ENCODE measurements around the gene SLC23A3.
A peak's percentile ranks its signal among the peaks of the same experiment; 100 is the strongest.

SLC23A3 gene

DNA sequence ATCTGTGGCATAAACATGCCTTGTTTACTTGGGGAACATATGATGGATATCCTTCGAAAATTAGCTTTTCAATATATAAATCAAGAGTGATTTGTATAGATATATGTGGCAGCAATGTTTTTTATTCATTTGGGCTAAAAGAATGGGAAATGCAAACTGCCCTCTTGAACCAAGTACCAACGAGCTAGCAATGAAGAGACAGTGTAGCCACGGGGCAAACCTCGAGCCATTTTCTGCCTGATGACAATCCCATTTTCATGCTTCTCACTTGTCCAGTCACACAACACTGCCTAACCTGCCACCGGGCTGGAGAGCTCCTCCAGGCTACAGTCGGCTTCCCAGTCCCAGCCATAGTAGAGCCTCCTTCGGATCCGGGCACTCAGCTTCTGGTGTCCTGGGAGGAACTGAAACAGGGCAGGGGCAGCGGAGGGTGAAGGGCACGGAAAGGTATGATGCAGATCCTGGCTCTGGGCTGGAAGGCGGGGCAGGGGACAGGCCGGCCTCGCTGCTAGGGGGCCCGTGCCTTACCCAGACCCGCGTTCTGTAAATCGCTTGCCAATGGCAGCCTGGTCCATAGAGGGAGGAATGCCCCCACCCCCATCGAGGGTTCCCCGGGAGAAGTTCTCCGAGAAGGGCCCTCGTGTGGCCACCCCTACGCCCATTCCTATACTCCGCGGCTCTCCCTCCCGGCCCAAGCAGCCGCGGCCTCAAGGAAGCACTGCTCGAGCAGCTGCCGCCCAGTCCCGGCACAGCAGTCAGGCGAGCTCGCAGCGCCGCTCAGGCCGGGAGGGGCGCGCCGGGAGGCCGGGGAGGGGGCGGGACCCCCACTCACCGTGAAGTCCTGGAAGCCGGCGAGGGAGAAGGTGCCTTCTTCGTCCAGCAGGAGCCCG lies 6.3 kb upstream of the SLC23A3 start:
- DNase-seq (ENCODE audit: low read depth): no peak

DNA sequence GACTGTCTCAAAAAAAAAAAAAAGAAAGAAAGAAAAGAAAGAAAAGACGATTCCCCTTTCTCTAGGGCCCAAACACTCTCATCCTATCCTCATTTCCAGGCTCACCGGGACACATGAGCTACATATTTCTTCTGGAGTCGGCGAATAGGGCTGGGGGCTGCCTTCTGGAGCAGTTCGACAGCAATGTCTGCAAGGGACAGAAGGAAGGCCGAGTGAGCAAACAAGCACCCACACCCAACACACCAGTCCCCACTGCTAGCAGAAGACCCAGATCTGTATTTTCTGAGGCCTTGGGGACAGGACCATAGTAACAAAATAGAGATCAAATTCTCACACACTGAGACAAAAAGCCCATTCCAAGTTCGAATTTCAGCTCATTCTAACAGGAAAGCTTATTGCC lies 5.7 kb upstream of the SLC23A3 start:
- DNase-seq (ENCODE audit: low read depth): no peak

DNA sequence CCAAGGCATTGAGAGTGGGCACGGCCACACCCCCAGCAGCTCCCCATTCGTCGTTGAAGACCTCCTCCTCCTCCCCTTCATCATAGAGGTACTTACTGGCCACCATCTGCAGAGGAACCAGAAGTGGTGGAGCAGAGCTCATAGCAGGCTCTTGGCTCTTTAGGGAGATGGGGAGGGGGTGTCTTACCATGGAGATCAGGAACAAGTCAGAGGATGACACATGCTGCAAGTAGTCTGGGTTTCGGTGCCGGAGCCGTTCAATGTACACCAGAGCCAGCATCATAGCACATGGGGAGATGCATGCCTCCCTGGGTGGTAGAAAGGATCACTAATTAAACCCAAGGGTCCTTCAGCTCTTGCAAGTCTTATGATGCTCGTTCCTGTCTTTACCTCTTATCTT lies 5.0 kb upstream of the SLC23A3 start:
- no peak for DNase-seq (ENCODE audit: low read depth)

DNA sequence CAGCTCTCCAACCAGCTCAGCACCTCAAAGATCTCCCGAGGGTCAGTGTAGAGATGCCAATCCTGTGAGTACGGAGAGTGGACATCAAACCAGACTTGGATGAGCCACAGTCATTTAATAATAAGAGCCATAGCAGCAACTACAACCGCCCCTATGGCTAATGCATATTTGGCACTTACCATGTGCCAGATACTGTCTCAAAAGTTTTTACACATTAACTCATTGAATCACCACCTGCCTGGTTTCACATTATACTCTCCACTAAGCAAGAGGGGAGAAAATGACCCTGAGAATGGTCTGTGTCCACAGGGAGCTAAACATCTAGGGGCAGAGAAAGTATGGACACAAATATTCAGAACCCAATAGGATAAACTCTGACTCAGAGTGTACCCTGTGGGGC lies 4.3 kb upstream of the SLC23A3 start:
- DNase-seq (ENCODE audit: low read depth): no peak

DNA sequence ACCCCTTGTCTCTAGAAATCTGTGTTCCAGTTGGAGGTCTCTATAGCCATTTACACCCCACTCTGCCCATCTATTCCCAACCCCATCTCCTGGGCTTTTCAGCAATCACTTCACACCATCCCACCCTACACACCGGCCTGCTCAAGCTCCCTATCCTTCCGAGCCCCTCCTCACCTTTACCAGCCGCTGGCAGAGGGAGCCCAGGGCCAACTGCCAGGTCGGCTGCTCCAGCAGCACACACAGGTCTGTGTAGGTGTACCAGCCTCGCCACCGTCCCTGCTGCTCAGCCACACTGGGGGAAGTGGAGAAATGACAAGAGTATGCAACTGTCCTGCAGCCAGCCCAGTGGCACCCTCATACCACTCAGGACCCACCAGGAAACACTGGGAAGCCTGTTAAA lies 3.3 kb upstream of the SLC23A3 start:
- DNase-seq (ENCODE audit: low read depth): no peak

DNA sequence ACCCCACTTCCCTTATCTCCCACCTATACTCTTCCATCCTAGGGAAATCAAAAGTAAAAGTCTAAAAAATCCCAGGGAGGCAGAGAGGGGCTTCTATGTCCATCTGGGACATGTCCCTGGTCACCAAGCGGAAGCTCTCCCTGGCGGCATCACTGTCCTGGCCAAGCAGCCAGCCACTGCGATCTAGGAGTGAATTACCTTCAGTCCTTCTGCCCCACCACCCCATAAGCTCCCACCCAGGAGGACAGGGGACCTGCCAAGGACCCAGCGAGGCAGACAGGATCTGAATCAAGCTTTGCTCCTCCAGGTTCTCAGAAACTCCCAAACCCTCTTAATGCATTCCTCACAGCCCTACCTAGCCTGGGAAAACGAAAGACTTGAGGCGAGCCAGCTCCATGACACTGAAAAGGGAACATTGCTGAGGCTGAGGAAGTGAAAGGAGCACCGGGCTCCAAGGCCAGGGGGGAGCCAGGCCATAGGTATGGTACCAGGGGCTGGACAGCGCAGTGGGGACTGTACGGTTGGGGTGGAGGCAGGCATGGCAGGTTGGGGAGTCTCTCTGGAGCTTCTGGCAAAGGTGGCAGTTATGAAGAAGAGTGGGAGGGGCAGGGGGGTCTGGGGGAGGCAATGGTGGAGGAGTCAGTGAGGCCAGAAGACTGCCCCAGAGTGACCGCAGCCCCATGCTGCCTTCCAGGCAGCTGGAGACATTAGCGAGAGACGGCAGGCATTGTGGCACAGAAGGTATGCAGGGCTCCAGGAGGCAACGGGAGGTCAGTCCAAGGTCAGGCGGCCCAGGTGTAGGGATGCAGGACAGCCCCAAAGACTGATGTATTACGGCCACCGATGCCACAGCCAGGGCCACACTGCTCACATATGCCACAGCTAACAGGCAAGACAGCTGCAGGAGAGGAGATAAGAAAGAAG lies 2.7 kb upstream of the SLC23A3 start:
- no peak for DNase-seq (ENCODE audit: low read depth)

DNA sequence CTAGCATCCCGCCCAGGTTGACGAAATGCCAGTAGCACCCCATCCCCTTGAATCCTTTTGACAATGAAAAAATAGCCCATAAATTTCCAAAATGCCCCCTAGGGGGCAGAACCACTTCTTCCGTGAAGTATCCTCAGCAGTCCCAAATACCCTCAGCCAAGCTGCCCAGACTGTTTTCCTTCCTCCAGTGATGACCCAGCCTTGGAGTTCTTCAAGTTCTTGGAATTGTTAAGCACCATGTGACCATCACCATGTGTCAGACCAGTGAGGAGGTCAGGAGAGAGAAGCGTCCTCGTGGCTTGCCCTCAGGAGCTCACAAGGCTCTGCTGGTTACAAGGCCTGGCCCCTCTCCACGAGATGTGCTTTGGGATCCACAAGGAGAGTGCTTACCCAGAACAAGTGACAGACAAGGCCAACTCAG lies 1.4 kb upstream of the SLC23A3 start:
- DNase-seq (ENCODE audit: low read depth): no peak

DNA sequence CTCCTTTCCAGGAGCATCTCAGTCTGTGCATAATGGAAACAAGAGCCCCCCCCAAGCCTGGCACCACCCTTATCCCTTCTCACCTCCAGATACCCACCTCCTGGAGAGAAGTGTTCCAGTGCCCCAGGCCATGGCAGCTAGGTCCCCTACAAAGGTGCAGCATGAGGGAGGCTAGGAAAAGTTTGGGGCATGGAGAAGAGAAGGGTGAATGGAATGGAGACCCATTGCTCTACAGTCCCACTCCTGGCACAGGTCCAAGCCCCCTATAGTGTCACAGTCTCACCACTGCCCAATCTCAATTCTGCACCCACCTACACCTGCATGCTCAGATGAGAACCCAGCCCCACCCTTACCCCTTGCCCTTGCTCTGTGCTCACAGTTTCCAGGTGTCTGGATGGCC lies 897 bp downstream of the SLC23A3 start:
- DNase-seq (ENCODE audit: low read depth): no peak

DNA sequence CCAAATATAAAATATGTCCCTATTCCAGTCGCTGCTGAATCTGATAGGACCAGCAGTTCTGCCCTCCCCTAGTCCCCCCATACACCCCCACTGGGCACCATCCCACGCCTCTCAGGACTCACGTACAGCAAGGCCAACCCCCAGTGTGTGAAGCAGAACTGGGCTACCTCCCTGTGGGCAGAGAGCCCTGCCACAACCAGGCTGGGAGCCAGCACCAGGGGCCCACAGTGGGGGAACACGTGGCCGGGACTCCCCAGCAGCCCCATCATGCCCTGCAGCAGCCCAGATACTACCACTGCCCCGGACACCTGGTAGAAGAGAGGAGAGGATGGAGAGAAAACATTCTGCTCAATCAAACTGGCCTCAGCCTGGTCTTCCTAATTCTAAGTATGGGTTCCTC lies 1.3 kb downstream of the SLC23A3 start:
- DNase-seq (ENCODE audit: low read depth): no peak

DNA sequence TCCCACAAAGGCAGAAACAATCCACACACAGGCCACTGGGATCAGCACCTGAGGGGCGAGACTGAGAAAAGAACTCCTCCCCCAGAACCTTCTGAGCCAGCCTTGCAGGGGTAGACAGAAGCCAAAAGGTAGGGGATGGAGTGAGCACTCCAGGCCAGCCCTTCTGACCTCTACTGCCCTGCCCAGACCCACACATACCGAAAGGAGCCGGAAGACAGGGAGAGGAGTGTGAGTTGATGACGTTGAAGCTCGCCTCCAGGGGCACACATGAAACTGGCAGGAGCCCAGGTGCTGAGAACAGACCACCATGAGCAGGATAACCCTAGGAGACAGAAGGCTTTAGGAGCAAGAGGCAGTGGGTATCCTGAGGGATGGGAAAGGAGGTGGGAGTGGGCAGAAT lies 1.8 kb downstream of the SLC23A3 start:
- DNase-seq (ENCODE audit: low read depth): no peak

DNA sequence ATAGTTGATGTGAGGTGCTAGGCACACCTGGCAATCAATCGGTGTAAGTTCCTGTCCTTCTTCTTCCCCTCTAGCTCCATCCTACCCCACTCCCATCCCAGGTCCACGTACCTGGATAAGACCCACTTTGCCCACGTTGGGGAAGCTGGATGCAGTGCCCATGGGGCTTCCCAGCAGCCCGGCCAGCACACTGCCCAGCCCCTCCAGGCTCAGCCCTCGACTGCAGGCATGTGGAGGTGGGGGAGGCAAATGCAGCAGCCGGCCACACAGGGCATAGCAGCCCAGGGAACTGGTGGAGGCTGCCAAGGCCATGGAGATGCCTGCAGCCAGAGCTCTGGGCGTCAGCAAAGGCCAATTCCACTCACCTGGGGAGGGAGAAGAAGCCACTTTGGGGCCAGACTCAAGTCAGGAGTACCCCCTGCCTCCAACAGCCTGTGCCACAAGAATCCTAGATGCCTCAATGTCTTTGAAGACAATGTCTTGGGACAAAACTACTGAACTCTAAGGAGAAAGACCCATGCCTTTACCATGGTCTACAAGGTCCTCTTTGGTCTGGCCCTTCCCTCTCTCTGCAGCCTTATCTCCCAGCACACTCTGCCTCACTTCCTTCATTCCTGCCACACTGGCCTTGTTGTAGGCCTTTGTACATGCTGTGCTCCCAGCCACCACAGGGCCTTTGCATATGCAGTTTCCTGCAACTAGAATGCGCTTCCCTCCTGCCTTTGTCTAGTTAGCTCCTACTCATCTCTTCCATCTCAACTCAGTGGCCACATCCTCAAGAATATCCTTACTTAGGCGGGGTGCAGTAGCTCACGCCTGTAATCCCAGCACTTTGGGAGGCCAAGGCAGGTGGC lies 4.5 kb downstream of the SLC23A3 start:
- DNase-seq (ENCODE audit: low read depth): no peak

DNA sequence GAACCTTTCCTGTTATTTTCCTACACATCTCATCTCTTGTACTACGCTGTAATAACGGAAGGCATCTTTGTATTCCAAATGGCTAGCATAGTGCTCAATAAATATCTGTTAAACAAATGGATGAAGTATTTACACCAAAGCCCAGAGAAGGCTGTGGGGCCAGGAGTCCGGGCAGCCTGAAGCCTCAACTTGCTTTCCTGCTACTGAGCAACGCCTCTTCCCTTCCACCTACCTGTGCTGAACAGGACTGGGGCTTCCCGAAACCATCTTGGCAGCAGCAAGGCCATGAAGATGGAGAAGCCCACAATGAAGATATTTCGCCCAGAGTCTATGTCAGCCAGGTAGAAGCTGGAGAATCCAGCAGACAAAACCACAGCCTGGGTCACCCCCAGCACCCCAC lies 6.7 kb downstream of the SLC23A3 start:
- no peak for DNase-seq (ENCODE audit: low read depth)

DNA sequence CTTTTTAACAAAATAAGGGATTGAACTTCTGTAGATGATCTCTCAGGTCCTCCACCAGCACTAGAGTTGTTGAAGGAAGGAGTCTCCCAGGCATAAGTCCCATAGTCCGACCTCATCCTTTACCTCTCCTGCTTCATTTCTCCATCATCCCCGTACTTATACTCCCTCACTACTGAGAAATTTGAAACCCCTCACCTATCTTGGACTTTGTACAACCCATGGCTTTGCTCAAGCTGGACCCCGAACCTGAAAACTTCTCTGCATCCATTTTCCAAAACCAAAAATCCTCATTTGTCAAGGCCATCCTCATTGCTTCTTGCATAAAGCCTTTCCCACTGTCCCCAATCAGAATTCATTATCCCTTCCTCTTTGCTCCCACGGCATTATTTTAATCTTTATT lies 8.7 kb downstream of the SLC23A3 start:
- DNase-seq (ENCODE audit: low read depth): no peak

DNA sequence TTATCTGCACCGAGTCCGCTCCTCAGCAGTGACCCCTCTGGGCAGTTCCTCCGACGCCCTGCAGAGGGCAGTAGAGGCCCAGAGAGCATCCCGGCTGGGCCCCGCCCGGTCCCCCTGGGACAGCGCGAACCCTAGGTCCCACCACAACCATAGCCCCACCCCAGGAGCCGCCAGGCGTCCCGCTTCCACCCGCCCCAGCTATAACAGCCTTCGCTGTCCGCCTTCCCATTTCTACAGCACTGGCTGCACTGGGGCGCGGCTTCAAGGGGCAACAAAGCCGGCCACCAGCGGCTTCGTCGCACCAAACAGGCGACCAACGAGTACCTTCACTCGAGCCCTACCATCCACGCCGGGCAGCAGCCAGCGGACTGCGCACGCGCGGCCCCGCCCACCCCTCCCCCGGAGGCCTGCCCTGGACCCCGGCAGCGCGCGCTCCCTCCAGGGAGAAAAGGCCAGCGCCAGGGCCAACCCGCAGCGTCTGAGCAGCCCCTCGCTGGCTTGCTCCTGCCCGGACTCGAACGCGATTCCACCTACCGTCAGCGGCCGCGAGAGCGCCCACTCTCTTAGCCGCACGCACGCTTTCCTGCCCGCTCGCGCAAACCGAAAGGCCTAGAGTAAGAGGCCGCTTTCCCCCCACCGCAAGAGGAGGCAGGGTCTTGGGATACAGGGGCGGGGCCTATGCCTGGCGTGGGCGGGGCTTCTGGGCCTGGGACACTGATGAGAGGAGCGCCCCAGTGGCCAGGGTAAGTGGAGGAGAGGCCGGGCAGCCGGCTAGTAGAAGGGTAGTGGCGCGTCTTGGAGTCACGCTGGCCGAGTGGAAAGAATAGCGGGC lies 9.4 kb downstream of the SLC23A3 start, which contains the start of gene NHEJ1:
TSS of gene NHEJ1 (minus strand) at position 630 of the 832 bp plus-strand sequence. CDS start 2,453 bp downstream, outside the sequence.
- DNase-seq (ENCODE audit: low read depth): peak; percentile 91

DNA sequence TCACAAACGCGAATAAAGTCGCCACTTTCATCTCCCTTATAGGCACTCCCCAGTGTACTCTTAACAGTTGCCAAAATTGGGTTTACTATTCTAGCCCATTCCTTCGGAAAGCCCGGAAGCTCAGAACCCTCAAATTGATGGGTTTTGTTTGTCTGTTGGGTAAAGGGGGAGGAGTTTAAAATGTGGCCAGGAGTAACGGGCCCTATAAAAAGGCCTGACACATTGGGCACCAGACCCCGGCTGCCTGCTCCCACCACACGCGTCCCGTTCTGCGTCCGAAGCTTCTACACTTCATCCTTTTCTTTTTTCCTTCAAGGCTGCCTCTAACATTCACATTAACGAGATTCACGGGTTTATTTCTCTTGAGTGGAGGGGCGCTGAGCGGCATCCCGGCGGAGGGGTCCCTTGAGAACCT lies 10.1 kb downstream of the SLC23A3 start:
- DNase-seq (ENCODE audit: low read depth): no peak

DNA sequence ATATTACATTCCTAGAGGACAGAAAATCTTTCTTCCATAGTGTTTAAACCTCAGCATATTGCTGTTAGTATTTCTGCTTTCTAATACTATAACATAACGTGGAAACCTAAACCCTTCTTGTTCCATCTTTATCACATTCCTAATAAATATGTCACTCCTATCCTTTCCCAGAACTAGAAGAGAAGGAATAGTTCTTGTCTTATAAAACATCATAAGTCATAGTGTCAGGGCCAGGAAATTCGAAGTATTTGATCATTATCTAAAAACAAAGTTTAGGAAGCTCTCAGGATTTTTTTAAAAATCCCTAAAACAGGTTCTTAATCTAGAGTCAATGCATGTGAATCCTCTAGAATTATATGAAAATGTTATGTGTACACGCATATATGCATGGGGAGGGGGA lies 11.2 kb downstream of the SLC23A3 start:
- no peak for DNase-seq (ENCODE audit: low read depth)

DNA sequence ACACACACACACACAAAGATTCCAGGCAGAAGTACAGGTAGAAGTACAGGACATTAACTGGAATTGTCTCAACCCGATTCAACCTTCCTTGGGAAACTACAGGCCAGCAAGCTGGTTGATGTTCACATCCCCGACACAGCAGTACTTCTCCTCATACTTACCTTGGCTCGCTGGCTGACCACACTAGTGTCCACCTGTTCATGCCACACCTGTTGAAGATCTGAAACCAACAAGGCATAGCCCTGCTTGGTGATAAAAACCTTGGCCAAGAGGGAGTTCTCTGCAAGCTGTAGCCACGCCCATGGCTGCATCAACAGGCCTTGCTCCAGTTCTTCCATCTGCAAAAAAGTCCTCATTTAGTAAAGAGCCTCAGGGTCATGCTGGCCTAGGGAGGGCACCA lies 11.8 kb downstream of the SLC23A3 start:
- no peak for DNase-seq (ENCODE audit: low read depth)

DNA sequence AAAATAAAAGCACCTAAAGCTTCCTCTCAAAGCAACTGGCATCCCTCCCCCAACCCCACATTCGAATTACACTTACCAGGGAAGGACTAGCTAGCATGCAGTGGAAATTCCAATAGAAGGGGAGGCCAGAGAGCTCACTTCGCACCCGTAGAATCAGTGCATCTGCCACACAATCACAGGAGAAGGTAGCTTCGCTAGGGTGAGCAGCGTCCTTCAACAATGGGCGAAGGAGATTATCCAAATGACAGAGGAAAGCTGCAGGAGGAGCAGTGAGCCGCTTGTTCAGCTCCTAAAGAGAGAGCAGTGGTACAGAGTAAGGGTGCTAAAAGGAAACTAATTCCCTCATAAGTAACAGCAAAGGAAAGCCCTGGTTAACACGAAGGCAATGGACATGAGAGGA lies 12.4 kb downstream of the SLC23A3 start:
- DNase-seq (ENCODE audit: low read depth): no peak

DNA sequence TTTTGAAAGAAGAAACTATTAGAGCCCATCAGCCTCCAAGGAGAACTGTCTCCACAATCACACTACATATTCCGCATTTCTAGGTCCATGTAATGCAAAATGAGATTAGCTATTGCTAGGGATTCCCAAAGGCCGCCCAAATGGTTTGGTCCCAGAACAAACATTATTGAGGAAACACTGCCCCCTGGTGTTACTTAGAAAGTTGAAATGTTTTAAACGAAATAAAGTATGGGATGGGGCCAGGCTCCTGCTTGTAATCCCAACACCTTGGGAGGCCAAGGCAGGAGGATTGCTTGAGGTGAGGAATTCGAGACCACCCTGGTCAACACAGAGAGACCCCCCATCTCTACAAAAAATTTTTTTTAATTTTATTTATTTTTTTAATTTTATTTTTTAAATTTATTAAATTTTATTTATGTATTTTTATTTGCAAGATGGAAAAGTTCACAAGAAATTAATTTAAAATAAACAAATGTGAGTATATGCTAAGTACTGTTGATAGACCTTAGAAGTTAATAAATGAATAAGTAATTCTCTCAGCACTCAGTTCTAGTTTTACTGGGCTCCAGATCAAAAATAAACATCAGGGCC lies 14.7 kb downstream of the SLC23A3 start:
- DNase-seq (ENCODE audit: low read depth): no peak

DNA sequence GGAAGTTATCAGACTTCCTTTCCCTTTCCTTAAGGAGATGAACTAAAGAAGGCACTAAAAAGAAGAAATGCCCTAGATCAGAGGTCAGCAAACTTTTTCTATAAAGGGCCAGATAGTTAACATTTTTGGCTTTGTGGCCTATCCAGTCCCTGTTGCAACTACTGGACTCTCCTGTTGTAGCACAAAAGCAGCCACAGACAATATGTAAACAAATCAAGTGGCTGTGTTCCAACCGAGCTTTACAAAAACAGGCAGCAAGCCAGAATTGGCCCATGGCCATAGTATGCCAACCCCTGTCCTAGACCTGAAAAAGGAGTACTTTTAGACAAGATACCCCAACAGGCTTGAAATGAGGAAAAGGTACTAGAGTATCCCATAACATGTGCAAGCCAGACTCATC lies 20.2 kb downstream of the SLC23A3 start:
- DNase-seq (ENCODE audit: low read depth): no peak

DNA sequence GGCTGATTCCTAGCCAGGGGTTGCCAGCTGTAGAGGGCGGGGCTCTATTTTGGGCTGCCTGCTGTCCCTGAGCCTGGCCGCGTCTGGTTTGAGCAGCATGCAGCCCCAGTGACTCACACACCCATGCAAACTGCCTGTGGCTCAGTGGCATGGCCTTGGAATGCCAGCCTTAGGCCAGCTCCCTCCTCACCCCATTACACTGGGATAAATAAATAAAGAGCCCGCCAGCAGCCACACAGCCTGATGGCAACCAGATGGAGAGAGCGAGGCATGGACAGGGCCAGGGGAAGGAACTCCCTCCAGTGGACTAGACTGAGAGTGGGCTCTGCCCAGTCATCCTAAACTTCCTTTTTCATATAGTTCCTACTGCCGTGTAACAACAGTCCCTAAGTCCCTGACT lies 27.5 kb downstream of the SLC23A3 start:
- DNase-seq (ENCODE audit: low read depth): no peak

Data from activated T-cell treated with anti-CD3 and anti-CD28 coated beads for 48 hours (primary cell).